IMR-90 (cell line): ENCODE measurements around the gene TSHZ3. TPM values are rescaled to one million over a fixed set of nuclear protein-coding genes. Genes with fewer than 3 reads are reported as not detected.
A peak's percentile ranks its signal among the peaks of the same experiment; 100 is the strongest.

Experiments
- ATAC-seq: fragments of 200-7000 bp; cut with Tn5 transposase; 2 replicates; pipeline ENCODE4 v1.9.1; 2020; ENCODE audit warnings: low read depth, mild to moderate bottlenecking, moderate library complexity
- BruUV-seq: library from RNA; stranded (reverse); fragments of 400-500 nt; replicated peaks from 2 replicates; lab custom pipeline; 2021; lab: Mats Ljungman, UMichigan
- CTCF ChIA-PET: fragments of 300-600 bp; formaldehyde crosslinking; extraction: SDS; loops from one replicate; lab custom pipeline; 2021; ENCODE audit warnings: antibody characterized with exemption; lab: Yijun Ruan, JAX
- POLR2A ChIA-PET: fragments of 300-600 bp; sonication (Branson Sonifier 250); formaldehyde crosslinking; loops from one replicate; lab custom pipeline; 2022; ENCODE audit warnings: antibody characterized with exemption; ENCODE audit not compliant: unreplicated experiment; lab: Charles Lee
- DNase-seq: peaks from one replicate; pipeline ENCODE4 v3.0.0; 2013
- H2AFZ ChIP-seq: replicated peaks from 2 replicates; pipeline ENCODE3; 2013; ENCODE audit warnings: low read length, mild to moderate bottlenecking; ENCODE audit not compliant: poor library complexity
- H2AK5ac ChIP-seq: 2 replicates; pipeline ENCODE4 v1.6.1; 2013; ENCODE audit warnings: low read depth, low read length, inconsistent platforms
- H2AK9ac ChIP-seq: replicated peaks from 2 replicates; pipeline ENCODE3; 2013; ENCODE audit warnings: mild to moderate bottlenecking, low read depth, low read length, moderate library complexity; ENCODE audit not compliant: poor library complexity
- H2BK120ac ChIP-seq: 2 replicates; pipeline ENCODE4 v1.6.1; 2013; ENCODE audit warnings: low read depth, low read length, inconsistent platforms
- H2BK15ac ChIP-seq: 3 replicates; pipeline ENCODE4 v1.6.1; 2013; ENCODE audit warnings: low read depth, low read length, inconsistent platforms
- H2BK20ac ChIP-seq: 2 replicates; pipeline ENCODE4 v1.6.1; 2013; ENCODE audit warnings: low read depth, mild to moderate bottlenecking, inconsistent platforms, low read length, moderate library complexity
- H2BK5ac ChIP-seq: 2 replicates; pipeline ENCODE4 v1.6.1; 2013; ENCODE audit warnings: mild to moderate bottlenecking, low read depth, low read length, inconsistent platforms; ENCODE audit not compliant: poor library complexity, severe bottlenecking
- H3K14ac ChIP-seq: replicated peaks from 2 replicates; pipeline ENCODE4 v1.6.1; 2013; ENCODE audit warnings: low read depth, low read length, inconsistent platforms
- H3K18ac ChIP-seq: 2 replicates; pipeline ENCODE4 v1.6.1; 2013; ENCODE audit warnings: low read depth, low read length, control low read depth
- H3K23ac ChIP-seq: 2 replicates; pipeline ENCODE4 v1.6.1; 2013; ENCODE audit warnings: low read depth, low read length, inconsistent platforms
- H3K27ac ChIP-seq: 2 replicates; pipeline ENCODE4 v1.5.1; 2013; ENCODE audit warnings: mild to moderate bottlenecking, control low read depth, low read length; ENCODE audit not compliant: insufficient read depth
- H3K27me3 ChIP-seq: 2 replicates; pipeline ENCODE4 v1.6.1; 2013; ENCODE audit warnings: low read length; ENCODE audit not compliant: control insufficient read depth, insufficient read depth
- H3K36me3 ChIP-seq: 2 replicates; pipeline ENCODE4 v1.6.1; 2013; ENCODE audit warnings: low read length, mixed read lengths; ENCODE audit not compliant: control insufficient read depth, insufficient read depth
- H3K4ac ChIP-seq: 2 replicates; pipeline ENCODE4 v1.6.1; 2013; ENCODE audit warnings: low read depth, low read length, inconsistent platforms
- H3K4me1 ChIP-seq: 2 replicates; pipeline ENCODE4 v1.6.1; 2013; ENCODE audit warnings: low read length, mixed read lengths; ENCODE audit not compliant: control insufficient read depth, insufficient read depth
- H3K4me2 ChIP-seq: 2 replicates; pipeline ENCODE4 v1.6.1; 2013; ENCODE audit warnings: low read depth, mild to moderate bottlenecking, control low read depth, low read length, moderate library complexity
- H3K4me3 ChIP-seq: 2 replicates; pipeline ENCODE4 v1.5.1; 2013; ENCODE audit warnings: low read depth, mild to moderate bottlenecking, control low read depth, low read length, moderate library complexity; ENCODE audit not compliant: insufficient read depth
- H3K56ac ChIP-seq: 2 replicates; pipeline ENCODE4 v1.6.1; 2013; ENCODE audit warnings: low read length, inconsistent platforms; ENCODE audit not compliant: insufficient read depth; ENCODE audit errors: extremely low read depth
- H3K79me1 ChIP-seq, 2 experiments: 2 replicates each; pipeline ENCODE4 v1.6.1; 2013; ENCODE audit warnings: low read length in 2 of 2, inconsistent platforms in 1 of 2, low read depth in 1 of 2
- H3K9ac ChIP-seq: 2 replicates; pipeline ENCODE4 v1.6.1; 2013; ENCODE audit warnings: low read depth, low read length, control low read depth
- H3K9me1 ChIP-seq: 2 replicates; pipeline ENCODE4 v1.6.1; 2013; ENCODE audit warnings: low read length, inconsistent platforms; ENCODE audit not compliant: insufficient read depth
- H3K9me3 ChIP-seq: 2 replicates; pipeline ENCODE4 v1.6.1; 2013; ENCODE audit warnings: low read length; ENCODE audit not compliant: control insufficient read depth, insufficient read depth
- H4K20me1 ChIP-seq: 2 replicates; pipeline ENCODE4 v1.6.1; 2013; ENCODE audit warnings: low read length, inconsistent platforms; ENCODE audit not compliant: insufficient read depth
- H4K5ac ChIP-seq: 2 replicates; pipeline ENCODE4 v1.6.1; 2013; ENCODE audit warnings: mild to moderate bottlenecking, low read depth, low read length, control low read depth
- H4K8ac ChIP-seq, 2 experiments: 2 replicates each; pipeline ENCODE4 v1.6.1; 2013; ENCODE audit warnings: low read depth in 2 of 2, low read length in 2 of 2, control low read depth in 1 of 2, inconsistent platforms in 1 of 2
- H4K91ac ChIP-seq: 2 replicates; pipeline ENCODE4 v1.6.1; 2013; ENCODE audit warnings: low read depth, low read length, inconsistent platforms; ENCODE audit not compliant: insufficient read depth
- RFX5 ChIP-seq: IDR thresholded peaks from 2 replicates; pipeline ENCODE4 v1.8.0; 2012; ENCODE audit warnings: low read depth, mild to moderate bottlenecking, low read length, moderate library complexity
- WGBS, 2 experiments: methylation state at CpG; one replicate each; pipeline versions ENCODE4 v1.1.5 to v1.1.7; 2013; ENCODE audit warnings: missing lambda C conversion rate in 2 of 2; ENCODE audit not compliant: insufficient read length in 1 of 2; ENCODE audit errors: extremely low coverage in 2 of 2; 5-methylcytosine and 5-hydroxymethylcytosine counted together
- dilution Hi-C: fragments of 300-500 bp; cut with HindIII; formaldehyde crosslinking; loops from one replicate; pipeline ENCODE4 v1.14.3; 2018; ENCODE audit warnings: low sequenced_read_pairs; ENCODE audit not compliant: unreplicated experiment
- in situ Hi-C: fragments of 300-500 bp; cut with MboI; formaldehyde crosslinking; loops from 3 replicates; pipeline ENCODE4 v1.14.3; 2019; ENCODE audit warnings: low sequenced_read_pairs, inconsistent platforms, mixed read lengths
- intact Hi-C: fragments of 100-400 bp; cut with micrococcal nuclease; formaldehyde crosslinking; loops from 2 replicates; pipeline ENCODE4 v1.10.0; 2022
- polyA plus RNA-seq, 3 experiments: library from polyadenylated mRNA; depleted of rRNA; stranded (reverse); fragments of >200 nt; gene quantifications; 2 replicates each; pipeline ENCODE4 v1.2.3, GENCODE V29; 2012; ENCODE audit warnings: low replicate concordance in 1 of 3
- total RNA-seq: library from RNA; depleted of rRNA; stranded (reverse); fragments of >200 nt; gene quantifications from 2 replicates; pipeline ENCODE4 v1.2.3, GENCODE V29; 2012
- TF ChIP-seq, protein P1 (sequence below): conservative IDR thresholded peaks from 2 replicates; pipeline ENCODE4 v1.5.1; 2012; ENCODE audit warnings: mild to moderate bottlenecking, low read depth, low read length, improper control_type of control experiment

Gene TSHZ3
- total and polyA plus RNA-seq, 2 of the 4 experiments (the other 2 are of a cell fraction): 8.1 to 13.0 TPM

- CTCF ChIA-PET: interaction anchor here (0.8 kb wide), 1 partner anchor 181 kb away, joined by 3 read pairs; no protein-coding TSS in a partner anchor
- TF ChIP-seq, protein P1, sequence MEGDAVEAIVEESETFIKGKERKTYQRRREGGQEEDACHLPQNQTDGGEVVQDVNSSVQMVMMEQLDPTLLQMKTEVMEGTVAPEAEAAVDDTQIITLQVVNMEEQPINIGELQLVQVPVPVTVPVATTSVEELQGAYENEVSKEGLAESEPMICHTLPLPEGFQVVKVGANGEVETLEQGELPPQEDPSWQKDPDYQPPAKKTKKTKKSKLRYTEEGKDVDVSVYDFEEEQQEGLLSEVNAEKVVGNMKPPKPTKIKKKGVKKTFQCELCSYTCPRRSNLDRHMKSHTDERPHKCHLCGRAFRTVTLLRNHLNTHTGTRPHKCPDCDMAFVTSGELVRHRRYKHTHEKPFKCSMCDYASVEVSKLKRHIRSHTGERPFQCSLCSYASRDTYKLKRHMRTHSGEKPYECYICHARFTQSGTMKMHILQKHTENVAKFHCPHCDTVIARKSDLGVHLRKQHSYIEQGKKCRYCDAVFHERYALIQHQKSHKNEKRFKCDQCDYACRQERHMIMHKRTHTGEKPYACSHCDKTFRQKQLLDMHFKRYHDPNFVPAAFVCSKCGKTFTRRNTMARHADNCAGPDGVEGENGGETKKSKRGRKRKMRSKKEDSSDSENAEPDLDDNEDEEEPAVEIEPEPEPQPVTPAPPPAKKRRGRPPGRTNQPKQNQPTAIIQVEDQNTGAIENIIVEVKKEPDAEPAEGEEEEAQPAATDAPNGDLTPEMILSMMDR: no peak
- no peak for TF ChIP-seq RFX5
- Histone ChIP-seq H4K8ac (no peak overlapping the region), H3K56ac (no peak overlapping the region), H3K9me1 (peaks cover 41% of the 10 kb centered on the region), H3K27me3 (no peaks in the 10 kb centered on the region), H2AK5ac (0 out of 2 replicates have a peak overlapping the region, but pooled peaks have one; percentile 6), H3K14ac (no peak overlapping the region), H3K4me1 (peaks cover 10% of the 10 kb centered on the region), H3K4ac (no peak overlapping the region), H4K91ac (no peak overlapping the region), H3K9me3 (no peaks in the 10 kb centered on the region), H3K18ac (no peak overlapping the region), H3K36me3 (peaks cover 12% of the 10 kb centered on the region), H2BK120ac (no peak overlapping the region), H2BK5ac (no peak overlapping the region), H3K4me3 (no peak overlapping the region), H2AK9ac (no peak overlapping the region), H3K4me2 (no peak overlapping the region), H4K5ac (no peak overlapping the region), H2AFZ (no peak overlapping the region), H3K9ac (no peak overlapping the region), H3K23ac (no peak overlapping the region; the same call in 1 of the 2 replicates), H4K20me1 (peaks cover 80% of the 10 kb centered on the region), H2BK15ac (no peak overlapping the region), H2BK20ac (no peak overlapping the region), H3K79me1 (peaks cover 55 to 94% of the 10 kb centered on the region in 2 experiments), H3K27ac (no peak overlapping the region)
- POLR2A ChIA-PET: no interaction called here
- 87% methylated on average over 4 of the region's 8 CpGs; no CpG with 5 or more reads in 1 of the 2 experiments for WGBS, 2 experiments
- in situ Hi-C loops (no loop called here), dilution Hi-C loops (no loop called here), intact Hi-C loops (no loop called here)
- DNase-seq: peak; percentile 28
- no TSS peak for BruUV-seq
- peak; percentile 60 for ATAC-seq
Observed at GRCh38 chr19:31290931-31291590, 58.2 kb downstream of the TSHZ3 start.
